Stimulated activated memory B cell treated with anti-CD40 and anti-IgM and Interleukin-4, amounts not matched to agents 10 μg/mL and 1 μg/mL and 100 μg/mL, for 72 hours (primary cell): ENCODE results near the gene ATXN10.

Experiments
- ATAC-seq: fragments of 150-1000 bp; cut with Tn5 transposase; 2 replicates; pipeline ENCODE4 v1.10.0; 2021
- H3K27ac Mint-ChIP-seq: one replicate; pipeline ENCODE4 v1.8.0; 2022; ENCODE audit warnings: mild to moderate bottlenecking, mixed read lengths
- H3K27me3 Mint-ChIP-seq: one replicate; pipeline ENCODE4 v1.8.0; 2022; ENCODE audit warnings: mixed read lengths
- H3K36me3 Mint-ChIP-seq: one replicate; pipeline ENCODE4 v1.8.0; 2022; ENCODE audit warnings: mixed read lengths
- H3K4me1 Mint-ChIP-seq: one replicate; pipeline ENCODE4 v1.8.0; 2022; ENCODE audit warnings: mixed read lengths
- H3K4me3 Mint-ChIP-seq: one replicate; pipeline ENCODE4 v1.8.0; 2022; ENCODE audit warnings: mild to moderate bottlenecking, moderate library complexity, mixed read lengths
- H3K9me3 Mint-ChIP-seq: one replicate; pipeline ENCODE4 v1.8.0; 2022; ENCODE audit warnings: mixed read lengths

Gene ATXN10

DNA sequence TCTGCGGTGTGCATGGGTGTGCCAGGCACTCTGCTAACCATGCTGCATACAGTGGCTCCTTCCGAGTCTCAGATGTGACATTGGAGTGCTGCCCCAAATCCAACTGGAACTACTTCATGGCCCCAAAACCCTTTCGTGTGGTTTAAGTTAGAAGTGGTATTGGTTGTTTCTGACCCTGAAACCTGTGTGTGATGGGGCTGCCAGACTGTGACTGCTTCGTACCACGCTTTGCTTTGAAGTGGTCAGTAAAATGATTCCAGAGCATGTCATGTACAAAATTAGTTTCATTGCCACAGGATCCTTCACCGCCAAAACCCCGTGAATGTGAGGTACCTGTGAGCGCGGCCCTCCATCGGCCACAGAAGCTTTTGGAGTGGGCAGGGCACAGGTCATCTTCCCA is 163.2 kb downstream of the ATXN10 start:
- H3K4me1 Mint-ChIP-seq: no peaks in the 10 kb centered on the region
- H3K36me3 Mint-ChIP-seq: peaks cover 36% of the 10 kb centered on the region
- ATAC-seq: no peak
- no peaks in the 10 kb centered on the region for H3K27me3 Mint-ChIP-seq
- no peaks in the 10 kb centered on the region for H3K9me3 Mint-ChIP-seq
- H3K4me3 Mint-ChIP-seq: no peak overlapping the region
- H3K27ac Mint-ChIP-seq: no peak overlapping the region

- no peaks in the 10 kb centered on the region for H3K27me3 Mint-ChIP-seq
- no peak overlapping the region for H3K27ac Mint-ChIP-seq
- no peaks in the 10 kb centered on the region for H3K9me3 Mint-ChIP-seq
- H3K36me3 Mint-ChIP-seq: peaks cover 53% of the 10 kb centered on the region
- H3K4me1 Mint-ChIP-seq: no peaks in the 10 kb centered on the region
- no peak overlapping the region for H3K4me3 Mint-ChIP-seq
- no peak for ATAC-seq
These were observed 165.0 kb downstream of the ATXN10 start for GRCh38 chr22:45836418-45837169.

GRCh38 chr22:45837508-45837907 is 165.9 kb downstream of the ATXN10 start:
- ATAC-seq: no peak
- no peaks in the 10 kb centered on the region for H3K9me3 Mint-ChIP-seq
- no peak overlapping the region for H3K4me3 Mint-ChIP-seq
- no peak overlapping the region for H3K27ac Mint-ChIP-seq
- H3K36me3 Mint-ChIP-seq: peaks cover 56% of the 10 kb centered on the region
- H3K4me1 Mint-ChIP-seq: peaks cover 4% of the 10 kb centered on the region
- H3K27me3 Mint-ChIP-seq: no peaks in the 10 kb centered on the region

GRCh38 chr22:45838305-45838887 is 166.8 kb downstream of the ATXN10 start:
- Mint-ChIP-seq H3K36me3 (peaks cover 53% of the 10 kb centered on the region), H3K27ac (no peak overlapping the region), H3K27me3 (no peaks in the 10 kb centered on the region), H3K9me3 (no peaks in the 10 kb centered on the region), H3K4me3 (no peak overlapping the region), H3K4me1 (peaks cover 6% of the 10 kb centered on the region)
- no peak for ATAC-seq

GRCh38 chr22:45840483-45840882 is 168.8 kb downstream of the ATXN10 start:
- Mint-ChIP-seq H3K27ac (no peak overlapping the region), H3K4me1 (peaks cover 6% of the 10 kb centered on the region), H3K27me3 (no peaks in the 10 kb centered on the region), H3K9me3 (no peaks in the 10 kb centered on the region), H3K4me3 (no peak overlapping the region), H3K36me3 (peaks cover 66% of the 10 kb centered on the region)
- no peak for ATAC-seq

- Mint-ChIP-seq H3K4me3 (no peak overlapping the region), H3K4me1 (peaks cover 6% of the 10 kb centered on the region), H3K9me3 (no peaks in the 10 kb centered on the region), H3K27ac (no peak overlapping the region), H3K27me3 (no peaks in the 10 kb centered on the region), H3K36me3 (peaks cover 55% of the 10 kb centered on the region)
- no peak for ATAC-seq
These were observed 170.8 kb downstream of the ATXN10 start for GRCh38 chr22:45842291-45842991.

- Mint-ChIP-seq H3K4me1 (peaks cover 6% of the 10 kb centered on the region), H3K27me3 (no peaks in the 10 kb centered on the region), H3K36me3 (peaks cover 61% of the 10 kb centered on the region), H3K27ac (no peak overlapping the region), H3K9me3 (no peaks in the 10 kb centered on the region), H3K4me3 (no peak overlapping the region)
- no peak for ATAC-seq
These were observed 171.4 kb downstream of the ATXN10 start for GRCh38 chr22:45843031-45843430.

DNA sequence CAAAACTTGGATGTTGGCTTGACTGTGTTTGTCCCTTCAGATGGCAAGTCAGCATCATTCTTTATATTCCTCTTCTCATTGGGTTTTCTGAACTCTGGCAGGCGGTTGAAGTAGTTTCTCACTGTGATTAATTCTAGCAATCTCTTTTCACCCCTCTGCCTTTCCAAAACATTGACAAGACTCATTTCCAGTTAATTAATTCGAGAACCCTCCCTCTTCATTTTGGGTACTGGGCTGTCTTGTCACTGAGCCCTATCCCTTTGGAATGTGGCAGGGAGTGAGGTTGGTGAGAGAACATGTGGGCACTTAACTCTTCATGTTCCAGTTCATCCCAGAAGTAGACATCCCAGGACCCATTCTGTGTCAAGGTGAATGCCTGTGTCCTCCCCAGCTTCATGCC is 172.4 kb downstream of the ATXN10 start:
- ATAC-seq: no peak
- peaks cover 71% of the 10 kb centered on the region for H3K36me3 Mint-ChIP-seq
- H3K4me1 Mint-ChIP-seq: peaks cover 6% of the 10 kb centered on the region
- no peaks in the 10 kb centered on the region for H3K27me3 Mint-ChIP-seq
- H3K9me3 Mint-ChIP-seq: peaks cover 1% of the 10 kb centered on the region
- no peak overlapping the region for H3K27ac Mint-ChIP-seq
- no peak overlapping the region for H3K4me3 Mint-ChIP-seq

DNA sequence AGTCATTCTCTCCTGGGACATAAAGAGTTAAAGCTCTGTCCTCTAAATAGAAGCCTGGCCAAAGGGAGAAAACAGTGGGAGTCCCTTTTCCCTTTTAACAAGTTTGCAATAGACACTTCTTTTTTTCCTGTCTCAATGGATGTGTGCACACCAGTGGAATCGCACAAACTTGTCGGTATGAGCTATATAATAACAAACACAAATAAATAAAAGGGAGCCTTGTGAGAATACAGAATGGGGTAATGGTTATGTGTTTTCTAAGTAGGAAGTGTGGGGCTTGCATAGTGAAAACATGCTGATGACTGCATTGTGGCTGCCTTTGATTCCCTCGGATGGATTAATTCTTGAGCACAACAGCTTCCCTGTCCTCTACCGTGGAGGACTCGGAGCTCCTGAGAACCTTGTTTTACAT is 173.4 kb downstream of the ATXN10 start:
- Mint-ChIP-seq H3K36me3 (peaks cover 77% of the 10 kb centered on the region), H3K27ac (no peak overlapping the region)
- no peak for ATAC-seq

DNA sequence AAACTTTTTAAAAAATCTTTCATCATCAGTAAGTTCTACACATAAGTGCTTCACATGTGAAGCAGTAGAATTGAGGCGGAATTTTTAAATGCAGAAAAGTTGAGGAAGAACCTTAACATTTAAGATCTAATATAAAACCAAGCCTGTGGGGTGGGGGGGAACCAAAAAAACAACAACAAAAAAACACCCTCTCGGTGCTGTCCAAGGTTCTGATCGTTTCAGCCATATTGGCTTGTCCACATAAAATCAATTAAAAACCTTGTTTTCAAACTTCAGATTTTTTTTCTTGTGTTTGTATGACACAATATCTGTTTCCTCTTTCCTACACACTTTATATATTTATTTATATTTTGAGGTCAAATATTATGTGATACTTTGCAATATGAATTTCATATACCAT is 175.3 kb downstream of the ATXN10 start:
- Mint-ChIP-seq H3K9me3 (peaks cover 20% of the 10 kb centered on the region), H3K27ac (no peak overlapping the region), H3K4me3 (no peak overlapping the region), H3K27me3 (no peaks in the 10 kb centered on the region), H3K4me1 (peaks cover 6% of the 10 kb centered on the region), H3K36me3 (peaks cover 77% of the 10 kb centered on the region)
- no peak for ATAC-seq

More for the DNA sequence above, 173.4 kb downstream of the ATXN10 start:
- Mint-ChIP-seq H3K9me3 (peaks cover 7% of the 10 kb centered on the region), H3K4me3 (no peak overlapping the region), H3K27me3 (no peaks in the 10 kb centered on the region), H3K4me1 (peaks cover 6% of the 10 kb centered on the region)

- peaks cover 75% of the 10 kb centered on the region for H3K36me3 Mint-ChIP-seq
- no peak for ATAC-seq
- H3K27ac Mint-ChIP-seq: no peak overlapping the region
- H3K9me3 Mint-ChIP-seq: peaks cover 29% of the 10 kb centered on the region
- no peak overlapping the region for H3K4me3 Mint-ChIP-seq
- no peaks in the 10 kb centered on the region for H3K27me3 Mint-ChIP-seq
- H3K4me1 Mint-ChIP-seq: no peaks in the 10 kb centered on the region
These were observed 177.3 kb downstream of the ATXN10 start for GRCh38 chr22:45848904-45849303.

- H3K4me1 Mint-ChIP-seq: no peaks in the 10 kb centered on the region
- H3K4me3 Mint-ChIP-seq: no peak overlapping the region
- peaks cover 78% of the 10 kb centered on the region for H3K36me3 Mint-ChIP-seq
- no peak for ATAC-seq
- no peak overlapping the region for H3K27ac Mint-ChIP-seq
- H3K9me3 Mint-ChIP-seq: peaks cover 29% of the 10 kb centered on the region
- no peaks in the 10 kb centered on the region for H3K27me3 Mint-ChIP-seq
These were observed 181.2 kb downstream of the ATXN10 start for GRCh38 chr22:45852826-45853225.

- H3K27ac Mint-ChIP-seq: no peak overlapping the region
These were observed 184.3 kb downstream of the ATXN10 start for GRCh38 chr22:45855961-45856360.

DNA sequence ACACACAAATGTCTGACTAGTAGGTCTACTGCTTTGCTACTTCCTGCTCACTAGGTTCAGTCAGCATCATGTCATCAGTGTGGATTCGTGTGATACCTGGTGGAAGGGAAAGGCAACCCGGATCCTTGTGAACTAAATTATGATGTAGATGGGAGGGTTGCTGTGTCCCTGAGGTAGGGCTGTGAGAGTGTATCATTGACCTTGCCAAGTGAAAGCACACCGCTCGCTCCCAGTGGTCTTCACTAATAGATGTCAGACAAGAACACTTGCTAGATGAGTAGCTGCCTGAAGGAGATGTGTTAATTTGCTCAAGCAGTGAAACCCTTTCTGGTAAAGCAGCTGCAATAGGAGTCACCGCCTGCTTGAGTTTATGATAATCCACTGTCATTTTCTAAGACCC is 185.9 kb downstream of the ATXN10 start:
- H3K9me3 Mint-ChIP-seq: peaks cover 7% of the 10 kb centered on the region
- no peaks in the 10 kb centered on the region for H3K27me3 Mint-ChIP-seq
- H3K27ac Mint-ChIP-seq: no peak overlapping the region

More at GRCh38 chr22:45855961-45856360, 184.3 kb downstream of the ATXN10 start:
- peaks cover 18% of the 10 kb centered on the region for H3K9me3 Mint-ChIP-seq
- H3K27me3 Mint-ChIP-seq: no peaks in the 10 kb centered on the region
- no peak overlapping the region for H3K4me3 Mint-ChIP-seq
- H3K4me1 Mint-ChIP-seq: no peaks in the 10 kb centered on the region
- peaks cover 68% of the 10 kb centered on the region for H3K36me3 Mint-ChIP-seq
- no peak for ATAC-seq

DNA sequence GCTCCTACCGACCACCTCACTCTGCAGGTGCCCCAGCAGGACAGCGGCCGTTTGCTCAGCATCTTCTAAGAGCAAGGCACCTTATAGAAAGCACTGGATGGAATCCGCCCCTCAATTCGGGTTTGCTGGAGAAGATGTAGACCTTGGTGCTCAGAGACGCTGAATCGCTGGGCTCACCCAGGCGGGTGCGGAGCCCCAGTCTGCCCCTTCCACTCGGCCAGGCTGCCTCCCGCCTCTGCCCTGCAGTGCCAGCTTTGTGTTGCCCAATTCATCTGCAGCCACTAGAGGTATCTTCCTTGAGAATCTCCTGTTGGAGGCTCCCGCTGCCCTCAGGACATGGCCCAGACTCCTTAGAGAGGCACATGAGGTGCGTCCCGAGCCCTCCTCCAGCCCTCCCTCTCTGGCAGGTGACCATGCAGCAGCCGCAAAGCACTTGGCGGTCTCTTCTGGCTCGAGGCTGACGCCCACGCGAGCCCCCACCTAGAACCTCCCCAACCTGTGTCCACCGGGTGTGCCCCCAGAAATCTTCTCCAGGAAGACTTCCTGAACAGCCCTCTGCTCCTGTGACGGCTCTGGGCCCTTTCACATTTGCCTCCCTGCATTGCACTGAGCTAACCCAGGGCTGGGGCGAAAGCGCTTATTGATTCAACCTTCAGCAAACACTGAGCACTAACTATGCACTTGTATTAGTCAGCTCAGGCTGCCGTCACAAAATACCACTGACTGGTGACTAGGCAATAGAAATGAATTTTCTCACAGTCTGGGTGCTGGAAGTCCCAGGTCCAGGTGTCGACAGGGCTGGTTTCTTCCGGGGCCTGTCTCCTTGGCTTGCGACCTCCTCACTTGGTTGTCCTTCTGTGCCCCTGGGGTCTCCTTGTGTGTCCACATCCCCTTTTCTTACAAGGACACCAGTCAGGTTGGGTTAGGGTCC is 187.9 kb downstream of the ATXN10 start:
- peak; percentile 17 for ATAC-seq
- peaks cover 10% of the 10 kb centered on the region for H3K4me1 Mint-ChIP-seq
- peaks cover 6% of the 10 kb centered on the region for H3K9me3 Mint-ChIP-seq
- H3K4me3 Mint-ChIP-seq: no peak overlapping the region
- H3K27ac Mint-ChIP-seq: no peak overlapping the region
- H3K27me3 Mint-ChIP-seq: peaks cover 11% of the 10 kb centered on the region
- peaks cover 41% of the 10 kb centered on the region for H3K36me3 Mint-ChIP-seq

More for the DNA sequence above, 185.9 kb downstream of the ATXN10 start:
- Mint-ChIP-seq H3K4me3 (no peak overlapping the region), H3K36me3 (peaks cover 52% of the 10 kb centered on the region), H3K4me1 (no peaks in the 10 kb centered on the region)
- ATAC-seq: no peak
